CD4-positive, alpha-beta T cell treated with Interleukin-17A for 1 hour (primary cell): ENCODE measurements around the gene HJV.
"Not testable (repeated sequence)": the region's sequence is repeated elsewhere in the genome, so short reads cannot be mapped to it uniquely, and the experiment has no call there.

Experiments
- DNase-seq: peaks from one replicate; pipeline ENCODE4 v3.0.0-alpha.2; 2020

Gene HJV

GRCh38 chr1:146021622-146022402 is at the start of gene HJV:
TSS of gene HJV (minus strand) at chr1:146021735. CDS start at chr1:146020231, 1,504 bp downstream.
- DNase-seq, result no peak

GRCh38 chr1:146059148-146059547 is 37.6 kb upstream of the HJV start:
- DNase-seq, result not testable (repeated sequence)

- DNase-seq, result peak; percentile 88
Measured at GRCh38 chr1:146051852-146052676, 30.5 kb upstream of the HJV start.

GRCh38 chr1:146051452-146051851 is 29.9 kb upstream of the HJV start:
- no peak for DNase-seq

GRCh38 chr1:146050652-146050963 is 29.1 kb upstream of the HJV start:
- not testable (repeated sequence) for DNase-seq

GRCh38 chr1:146049866-146050651 is 28.5 kb upstream of the HJV start:
- not testable (repeated sequence) for DNase-seq

GRCh38 chr1:146049436-146049835 is 27.9 kb upstream of the HJV start:
- DNase-seq, result no peak

GRCh38 chr1:146048514-146049115 is 27.1 kb upstream of the HJV start:
- not testable (repeated sequence) for DNase-seq

- DNase-seq, result no peak
Measured at GRCh38 chr1:146046664-146047063, 25.1 kb upstream of the HJV start.

GRCh38 chr1:146039844-146040194 is 18.3 kb upstream of the HJV start:
- DNase-seq, result no peak

GRCh38 chr1:146036965-146037646 is 15.6 kb upstream of the HJV start:
- DNase-seq, result peak; percentile 89

GRCh38 chr1:146036241-146036964 is 14.9 kb upstream of the HJV start:
- no peak for DNase-seq

GRCh38 chr1:146035048-146035423 is 13.5 kb upstream of the HJV start:
- no peak for DNase-seq

- peak; percentile 71 for DNase-seq
Measured at GRCh38 chr1:146032631-146033219, 11.2 kb upstream of the HJV start.

GRCh38 chr1:146031476-146031875 is 9.9 kb upstream of the HJV start:
- DNase-seq, result no peak

GRCh38 chr1:146029117-146029516 is 7.6 kb upstream of the HJV start:
- DNase-seq, result no peak

GRCh38 chr1:146026650-146027049 is 5.1 kb upstream of the HJV start:
- DNase-seq, result not testable (repeated sequence)

- DNase-seq, result not testable (repeated sequence)
Measured at GRCh38 chr1:146025787-146026495, 4.4 kb upstream of the HJV start.

GRCh38 chr1:146022403-146023127 is 1.0 kb upstream of the HJV start:
- DNase-seq, result no peak

GRCh38 chr1:146021050-146021445 is 487 bp downstream of the HJV start:
- DNase-seq, result no peak
